CD4-positive, alpha-beta memory T cell (primary cell): ENCODE measurements around the gene TBC1D5. TPM values are rescaled to one million over a fixed set of nuclear protein-coding genes. Genes with fewer than 3 reads are reported as not detected.
A peak's percentile ranks its signal among the peaks of the same experiment; 100 is the strongest.

ENCODE experiments used
- CTCF ChIA-PET: fragments of 350-600 bp; sonication (Branson Sonifier 250); formaldehyde crosslinking; loops from one replicate; lab custom pipeline; 2021; ENCODE audit warnings: inconsistent platforms; ENCODE audit not compliant: partially characterized antibody; lab: Charles Lee
- POLR2A ChIA-PET: fragments of 350-600 bp; sonication (Branson Sonifier 250); formaldehyde crosslinking; loops from one replicate; lab custom pipeline; 2021; ENCODE audit not compliant: partially characterized antibody; lab: Charles Lee
- DNase-seq, 5 donors: peaks; one replicate each; pipeline versions ENCODE4 v3.0.0 to v3.0.0-alpha.2; 2020 to 2022; ENCODE audit warnings: mixed read lengths in 1 of 5
- H3K27ac ChIP-seq: one replicate; pipeline ENCODE4 v1.7.0; 2013; ENCODE audit warnings: low read depth, low read length
- H3K27me3 ChIP-seq: 2 replicates; pipeline ENCODE4 v1.7.0; 2013; ENCODE audit warnings: mild to moderate bottlenecking, low read length, moderate library complexity; ENCODE audit not compliant: insufficient read depth
- H3K36me3 ChIP-seq: 2 replicates; pipeline ENCODE4 v1.7.0; 2013; ENCODE audit warnings: mild to moderate bottlenecking, low read length, moderate library complexity; ENCODE audit not compliant: insufficient read depth
- H3K4me1 ChIP-seq: 2 replicates; pipeline ENCODE4 v1.7.0; 2013; ENCODE audit warnings: mild to moderate bottlenecking, low read length, moderate library complexity; ENCODE audit not compliant: insufficient read depth
- H3K4me3 ChIP-seq, 2 donors: one replicate each; pipeline ENCODE4 v1.7.0; 2013; ENCODE audit warnings: low read length in 2 of 2, mild to moderate bottlenecking in 1 of 2
- H3K9me3 ChIP-seq, 2 donors: one replicate each; pipeline ENCODE4 v1.7.0; 2013; ENCODE audit warnings: low read length in 2 of 2, control low read depth in 1 of 2; ENCODE audit not compliant: control insufficient read depth in 1 of 2
- H3K27ac Mint-ChIP-seq, 7 donors: one replicate each; pipeline ENCODE4 v1.8.0; 2020 to 2021; ENCODE audit warnings: mixed read lengths in 7 of 7, mild to moderate bottlenecking in 6 of 7, inconsistent platforms in 3 of 7, moderate library complexity in 3 of 7
- H3K27me3 Mint-ChIP-seq, 2 donors: one replicate each; pipeline ENCODE4 v1.8.0; 2020 to 2021; ENCODE audit warnings: mixed read lengths in 2 of 2
- H3K36me3 Mint-ChIP-seq, 2 donors: one replicate each; pipeline ENCODE4 v1.8.0; 2020 to 2021; ENCODE audit warnings: mixed read lengths in 2 of 2, inconsistent platforms in 1 of 2, mild to moderate bottlenecking in 1 of 2
- H3K4me1 Mint-ChIP-seq, 4 donors: one replicate each; pipeline ENCODE4 v1.8.0; 2020 to 2021; ENCODE audit warnings: mixed read lengths in 4 of 4, mild to moderate bottlenecking in 1 of 4
- H3K4me3 Mint-ChIP-seq, 8 donors: one replicate each; pipeline ENCODE4 v1.8.0; 2020 to 2021; ENCODE audit warnings: mixed read lengths in 8 of 8, mild to moderate bottlenecking in 7 of 8, moderate library complexity in 6 of 8, inconsistent platforms in 3 of 8
- H3K9me3 Mint-ChIP-seq, 8 donors: one replicate each; pipeline ENCODE4 v1.8.0; 2020 to 2021; ENCODE audit warnings: mixed read lengths in 8 of 8, mild to moderate bottlenecking in 5 of 8, inconsistent platforms in 3 of 8, moderate library complexity in 1 of 8
- intact Hi-C: fragments of 100-400 bp; cut with micrococcal nuclease; formaldehyde crosslinking; loops from one replicate; pipeline ENCODE4 v1.15.1; 2023
- polyA plus RNA-seq, 2 donors: library from polyadenylated mRNA; unstranded; fragments of 300-500 nt; fragmentation: Illumina TruSeq; gene quantifications; one replicate each; pipeline ENCODE4 v1.2.3, GENCODE V29; 2021
- total RNA-seq, 2 experiments: library from RNA; stranded (reverse); gene quantifications; one replicate each; pipeline ENCODE4 v1.2.3, GENCODE V29; 2021

TBC1D5 gene
- total and polyA plus RNA-seq, 4 experiments from 2014 or later, result 21.2 to 52.2 (median 43.3) TPM

DNA sequence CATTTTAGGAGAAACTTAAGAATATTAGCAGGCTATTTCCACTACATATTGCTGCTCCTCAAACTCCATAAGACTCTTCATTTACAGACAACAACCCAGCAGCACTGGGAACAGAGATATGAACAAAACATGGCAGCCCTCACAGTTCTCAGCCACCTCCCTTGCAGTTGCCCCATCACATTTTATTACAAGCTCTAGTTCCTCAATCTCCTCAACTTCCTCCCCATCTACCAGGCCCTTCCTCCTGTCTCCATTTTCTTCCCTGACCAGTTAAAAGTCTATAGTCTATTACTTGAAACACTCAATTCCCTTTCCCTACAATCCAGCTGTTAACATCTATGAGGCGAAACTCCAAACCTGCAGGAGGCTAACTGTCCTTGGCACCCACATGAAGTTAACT, 412.5 kb downstream of the TBC1D5 start:
- peaks cover 0 to 11% of the 10 kb centered on the region in 2 donors for H3K36me3 Mint-ChIP-seq
- Histone ChIP-seq H3K4me3 (no peak overlapping the region), H3K4me1 (no peaks in the 10 kb centered on the region), H3K27ac (no peak overlapping the region), H3K36me3 (no peaks in the 10 kb centered on the region), H3K27me3 (no peaks in the 10 kb centered on the region), H3K9me3 (no peaks in the 10 kb centered on the region)
- ChIA-PET POLR2A (no interaction called here), CTCF (no interaction called here)
- no peak overlapping the region for H3K27ac Mint-ChIP-seq
- peaks cover 0 to 4% (median under 1%) of the 10 kb centered on the region in 4 donors for H3K4me1 Mint-ChIP-seq
- H3K4me3 Mint-ChIP-seq, result no peak overlapping the region
- DNase-seq, result no peak
- peaks cover 0 to 2% (median 0%) of the 10 kb centered on the region in 8 donors for H3K9me3 Mint-ChIP-seq
- H3K27me3 Mint-ChIP-seq, result no peaks in the 10 kb centered on the region
- intact Hi-C loops, result no loop called here

DNA sequence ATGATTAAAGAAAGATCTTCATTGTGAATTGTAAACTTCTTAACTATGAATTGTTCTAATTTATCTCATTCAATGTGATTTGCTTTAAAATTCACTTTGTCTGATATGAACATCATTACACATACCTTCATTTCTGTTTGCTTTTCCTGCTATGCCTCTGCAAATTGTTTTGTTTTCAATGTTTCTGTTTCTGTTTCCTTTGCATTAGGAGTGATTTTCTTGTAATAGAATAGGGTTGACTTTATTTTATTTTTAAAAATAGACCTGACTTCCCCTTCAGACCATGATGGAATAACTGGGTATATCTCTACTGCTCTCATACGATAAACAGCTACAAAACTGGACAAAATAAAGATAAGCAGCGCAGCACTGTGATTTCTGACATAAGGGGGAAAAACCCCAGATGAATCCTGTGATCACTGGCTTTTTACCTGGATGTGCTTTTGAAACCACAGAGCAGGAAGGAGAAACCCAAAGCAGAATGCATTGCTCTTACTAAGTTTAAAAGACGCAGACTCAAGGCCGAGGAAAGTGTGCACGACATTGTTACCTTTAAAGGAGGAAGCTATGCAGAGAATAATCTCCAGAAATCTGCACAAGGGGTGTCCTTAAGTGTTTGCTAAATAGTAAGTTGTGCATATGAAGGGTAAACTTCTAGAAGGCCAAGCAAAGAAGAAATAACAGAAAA, 420.2 kb downstream of the TBC1D5 start:
- POLR2A ChIA-PET, result no interaction called here
- no peaks in the 10 kb centered on the region for H3K27me3 Mint-ChIP-seq
- H3K4me3 Mint-ChIP-seq, result peak overlapping the region; percentile 19 to 77 (median 67)
- peaks cover 5 to 11% of the 10 kb centered on the region in 2 donors for H3K36me3 Mint-ChIP-seq
- H3K4me3 ChIP-seq, result no peak overlapping the region
- no peaks in the 10 kb centered on the region for H3K36me3 ChIP-seq
- no peaks in the 10 kb centered on the region for H3K27me3 ChIP-seq
- H3K4me1 Mint-ChIP-seq, result peaks cover 16 to 25% (median 20%) of the 10 kb centered on the region in 4 donors
- H3K27ac Mint-ChIP-seq, result peak overlapping the region; percentile 39 to 89 (median 80)
- H3K9me3 ChIP-seq, result no peaks in the 10 kb centered on the region
- intact Hi-C loops, result no loop called here
- CTCF ChIA-PET, result interaction anchor here (1.0 kb wide), 1 partner anchor 721 kb away, joined by 3 read pairs; no protein-coding TSS in a partner anchor
- peaks cover 0 to 2% (median 0%) of the 10 kb centered on the region in 8 donors for H3K9me3 Mint-ChIP-seq
- H3K4me1 ChIP-seq, result peaks cover 24% of the 10 kb centered on the region
- peak overlapping the region; percentile 17 for H3K27ac ChIP-seq
- DNase-seq, result peak in 4 of 5 donors; percentile 12 to 37 (median 20)

DNA sequence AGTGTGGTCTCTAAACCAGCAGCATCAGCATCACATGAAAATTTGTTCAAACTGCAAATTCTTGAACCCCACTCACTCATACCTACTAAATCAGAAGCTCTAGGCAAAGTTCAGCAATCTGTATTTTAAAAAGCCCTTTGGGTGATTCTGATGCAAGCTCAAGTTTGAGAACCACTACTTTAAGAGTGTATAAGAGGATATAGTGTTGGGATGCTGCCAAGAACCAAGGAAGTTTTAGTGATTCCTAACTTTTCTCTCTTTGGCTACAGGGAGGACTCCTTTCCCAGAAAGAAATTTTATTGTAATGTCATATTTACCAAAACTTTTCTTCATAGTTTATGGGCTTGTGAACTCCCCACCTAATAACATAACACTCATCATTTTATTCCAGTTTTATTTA, 422.2 kb downstream of the TBC1D5 start:
- POLR2A ChIA-PET, result no interaction called here
- DNase-seq, result no peak
- Histone ChIP-seq H3K27me3 (no peaks in the 10 kb centered on the region), H3K4me1 (peaks cover 24% of the 10 kb centered on the region), H3K36me3 (no peaks in the 10 kb centered on the region), H3K9me3 (no peaks in the 10 kb centered on the region), H3K4me3 (no peak overlapping the region), H3K27ac (no peak overlapping the region)
- H3K9me3 Mint-ChIP-seq, result peaks cover 0 to 3% (median 0%) of the 10 kb centered on the region in 8 donors
- peaks cover 6 to 14% of the 10 kb centered on the region in 2 donors for H3K36me3 Mint-ChIP-seq
- peaks cover 14 to 25% (median 19%) of the 10 kb centered on the region in 4 donors for H3K4me1 Mint-ChIP-seq
- H3K4me3 Mint-ChIP-seq, result no peak overlapping the region
- H3K27ac Mint-ChIP-seq, result no peak overlapping the region
- H3K27me3 Mint-ChIP-seq, result no peaks in the 10 kb centered on the region
- intact Hi-C loops, result no loop called here
- CTCF ChIA-PET, result no interaction called here

DNA sequence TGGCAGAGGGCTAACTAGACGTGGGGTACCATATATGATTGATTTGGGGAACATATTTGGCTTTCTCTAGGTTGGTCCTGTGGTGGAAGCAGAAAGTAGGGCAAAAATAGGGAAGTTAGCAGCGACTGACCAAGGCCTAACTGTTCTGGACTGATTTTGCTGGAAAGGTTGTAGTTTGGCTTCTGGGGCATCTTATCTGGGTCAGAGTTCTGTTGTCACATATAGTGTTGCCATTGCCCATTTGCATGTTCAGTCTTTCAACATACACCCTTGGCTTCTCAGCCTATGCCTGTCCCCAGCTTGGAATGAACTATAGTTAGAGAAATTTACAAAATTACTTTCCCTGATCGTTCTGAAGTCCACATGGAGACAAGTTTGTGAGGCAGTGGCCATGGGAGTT, 426.5 kb downstream of the TBC1D5 start:
- Mint-ChIP-seq H3K27ac (peak overlapping the region in 1 of 7 donors; percentile 53), H3K4me1 (no peaks in the 10 kb centered on the region), H3K9me3 (peaks cover 0 to 3% (median 0%) of the 10 kb centered on the region in 8 donors), H3K4me3 (no peak overlapping the region), H3K36me3 (peaks cover 6 to 14% of the 10 kb centered on the region in 2 donors), H3K27me3 (no peaks in the 10 kb centered on the region)
- DNase-seq, result no peak
- Histone ChIP-seq H3K36me3 (no peaks in the 10 kb centered on the region), H3K4me1 (no peaks in the 10 kb centered on the region), H3K27ac (no peak overlapping the region), H3K9me3 (no peaks in the 10 kb centered on the region), H3K27me3 (no peaks in the 10 kb centered on the region), H3K4me3 (no peak overlapping the region)
- ChIA-PET CTCF (interaction anchor here (1.9 kb wide), 1 partner anchor 10 kb away, joined by 4 read pairs; no protein-coding TSS in a partner anchor), POLR2A (no interaction called here)
- intact Hi-C loops, result no loop called here

DNA sequence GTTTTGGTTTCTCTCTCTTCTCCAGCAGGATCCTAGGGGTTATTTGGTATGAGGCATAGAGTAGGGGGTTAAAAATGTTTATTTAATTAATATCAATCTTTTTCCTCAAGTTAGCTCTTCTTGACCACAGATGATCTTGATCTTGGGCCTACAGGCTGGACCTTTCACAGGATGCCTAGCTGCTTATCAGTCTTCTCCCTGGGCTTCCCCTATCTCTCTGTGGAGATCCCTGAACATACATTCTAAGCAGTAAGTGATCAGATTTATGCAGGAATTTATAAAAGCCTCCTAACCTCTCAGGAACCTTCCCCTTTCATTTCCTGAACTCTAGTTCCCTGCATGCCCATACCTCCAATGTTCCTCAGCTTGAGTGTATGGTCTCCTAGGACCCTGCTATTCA, 428.3 kb downstream of the TBC1D5 start:
- Histone ChIP-seq H3K4me1 (no peaks in the 10 kb centered on the region), H3K36me3 (no peaks in the 10 kb centered on the region), H3K27me3 (no peaks in the 10 kb centered on the region), H3K4me3 (no peak overlapping the region), H3K9me3 (no peaks in the 10 kb centered on the region), H3K27ac (no peak overlapping the region)
- POLR2A ChIA-PET, result no interaction called here
- intact Hi-C loops, result no loop called here
- Mint-ChIP-seq H3K4me3 (no peak overlapping the region), H3K27ac (no peak overlapping the region), H3K27me3 (no peaks in the 10 kb centered on the region), H3K9me3 (peaks cover 0 to 3% (median 0%) of the 10 kb centered on the region in 8 donors), H3K4me1 (peaks cover 0 to 4% (median 0%) of the 10 kb centered on the region in 4 donors), H3K36me3 (peaks cover 5 to 14% of the 10 kb centered on the region in 2 donors)
- DNase-seq, result no peak
- CTCF ChIA-PET, result interaction anchor here (1.9 kb wide), 1 partner anchor 9 kb away, joined by 4 read pairs; no protein-coding TSS in a partner anchor

DNA sequence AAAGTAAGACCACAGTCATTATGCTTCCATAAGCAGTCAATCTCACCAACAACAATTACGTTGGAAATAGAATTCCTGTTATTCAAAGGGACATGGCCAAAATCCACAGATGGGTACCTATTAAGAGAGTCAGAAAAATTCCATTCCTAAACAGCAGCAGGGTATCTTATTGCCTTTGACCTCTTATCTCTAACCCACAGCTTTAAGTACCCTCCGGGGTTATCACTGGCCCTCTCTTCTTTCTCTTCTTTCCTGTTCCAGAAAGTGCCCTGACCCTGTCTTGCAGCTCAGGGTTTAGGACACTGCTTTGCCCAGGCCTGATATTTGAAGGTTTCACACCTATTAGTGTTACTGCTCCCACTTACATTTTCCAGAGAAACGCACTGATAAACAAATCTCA, 428.7 kb downstream of the TBC1D5 start:
- H3K36me3 ChIP-seq, result no peaks in the 10 kb centered on the region
- no peak overlapping the region for H3K4me3 ChIP-seq
- H3K27me3 ChIP-seq, result no peaks in the 10 kb centered on the region
- H3K9me3 ChIP-seq, result no peaks in the 10 kb centered on the region
- H3K4me1 Mint-ChIP-seq, result peaks cover 0 to 4% (median 0%) of the 10 kb centered on the region in 4 donors
- DNase-seq, result no peak
- H3K27ac Mint-ChIP-seq, result no peak overlapping the region
- ChIA-PET POLR2A (no interaction called here), CTCF (no interaction called here)
- no peak overlapping the region for H3K4me3 Mint-ChIP-seq
- H3K9me3 Mint-ChIP-seq, result peaks cover 0 to 3% (median 0%) of the 10 kb centered on the region in 8 donors
- H3K27me3 Mint-ChIP-seq, result no peaks in the 10 kb centered on the region
- H3K36me3 Mint-ChIP-seq, result peaks cover 4 to 10% of the 10 kb centered on the region in 2 donors
- H3K27ac ChIP-seq, result no peak overlapping the region
- intact Hi-C loops, result no loop called here
- H3K4me1 ChIP-seq, result no peaks in the 10 kb centered on the region

DNA sequence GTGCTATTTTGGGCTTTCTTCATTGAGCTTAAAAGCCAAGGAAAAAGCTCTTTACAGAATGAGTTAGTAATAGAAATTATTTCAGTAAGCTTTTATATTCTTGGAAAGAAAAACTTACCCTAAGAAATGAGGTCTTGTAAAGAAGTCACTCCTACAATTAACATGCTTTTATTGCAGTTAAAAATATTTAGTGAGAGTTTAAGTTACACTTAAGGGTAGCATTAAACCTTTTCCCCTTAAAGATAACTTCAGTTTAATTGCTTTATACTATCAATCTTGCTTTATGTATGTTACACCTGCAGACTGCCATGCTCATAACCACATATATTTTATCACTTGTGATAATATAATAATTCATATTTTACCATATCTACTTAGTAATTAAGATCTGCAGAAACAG, 431.4 kb downstream of the TBC1D5 start:
- Mint-ChIP-seq H3K27ac (no peak overlapping the region), H3K27me3 (no peaks in the 10 kb centered on the region), H3K4me1 (peaks cover 0 to 4% (median 0%) of the 10 kb centered on the region in 4 donors), H3K9me3 (no peaks in the 10 kb centered on the region), H3K4me3 (no peak overlapping the region), H3K36me3 (no peaks in the 10 kb centered on the region)
- Histone ChIP-seq H3K27ac (no peak overlapping the region), H3K4me3 (no peak overlapping the region), H3K36me3 (no peaks in the 10 kb centered on the region), H3K9me3 (no peaks in the 10 kb centered on the region), H3K4me1 (no peaks in the 10 kb centered on the region), H3K27me3 (no peaks in the 10 kb centered on the region)
- ChIA-PET POLR2A (interaction anchor here (0.7 kb wide), 1 partner anchor 20 kb away, joined by 3 read pairs; no protein-coding TSS in a partner anchor), CTCF (interaction anchor here (1.5 kb wide), 1 partner anchor 530 kb away, joined by 3 read pairs; no protein-coding TSS in a partner anchor)
- DNase-seq, result no peak
- intact Hi-C loops, result no loop called here
